Fibroblast of skin of abdomen (primary cell): ENCODE results near the gene TNKS1BP1. TPM values are rescaled to one million over a fixed set of nuclear protein-coding genes. Genes with fewer than 3 reads are reported as not detected.
A peak's percentile ranks its signal among the peaks of the same experiment; 100 is the strongest.
"Not testable (repeated sequence)": the region's sequence is repeated elsewhere in the genome, so short reads cannot be mapped to it uniquely, and the experiment has no call there.

Source experiments
- DNase-seq: peaks from one replicate; pipeline ENCODE4 v3.0.0-alpha.2; 2013
- polyA plus RNA-seq, 2 experiments: library from polyadenylated mRNA; unstranded; fragments of 120-200 nt; gene quantifications; one replicate each; pipeline ENCODE4 v1.2.1, GENCODE V29; 2013; ENCODE audit not compliant: insufficient read length in 2 of 2

TNKS1BP1 gene, protein sequence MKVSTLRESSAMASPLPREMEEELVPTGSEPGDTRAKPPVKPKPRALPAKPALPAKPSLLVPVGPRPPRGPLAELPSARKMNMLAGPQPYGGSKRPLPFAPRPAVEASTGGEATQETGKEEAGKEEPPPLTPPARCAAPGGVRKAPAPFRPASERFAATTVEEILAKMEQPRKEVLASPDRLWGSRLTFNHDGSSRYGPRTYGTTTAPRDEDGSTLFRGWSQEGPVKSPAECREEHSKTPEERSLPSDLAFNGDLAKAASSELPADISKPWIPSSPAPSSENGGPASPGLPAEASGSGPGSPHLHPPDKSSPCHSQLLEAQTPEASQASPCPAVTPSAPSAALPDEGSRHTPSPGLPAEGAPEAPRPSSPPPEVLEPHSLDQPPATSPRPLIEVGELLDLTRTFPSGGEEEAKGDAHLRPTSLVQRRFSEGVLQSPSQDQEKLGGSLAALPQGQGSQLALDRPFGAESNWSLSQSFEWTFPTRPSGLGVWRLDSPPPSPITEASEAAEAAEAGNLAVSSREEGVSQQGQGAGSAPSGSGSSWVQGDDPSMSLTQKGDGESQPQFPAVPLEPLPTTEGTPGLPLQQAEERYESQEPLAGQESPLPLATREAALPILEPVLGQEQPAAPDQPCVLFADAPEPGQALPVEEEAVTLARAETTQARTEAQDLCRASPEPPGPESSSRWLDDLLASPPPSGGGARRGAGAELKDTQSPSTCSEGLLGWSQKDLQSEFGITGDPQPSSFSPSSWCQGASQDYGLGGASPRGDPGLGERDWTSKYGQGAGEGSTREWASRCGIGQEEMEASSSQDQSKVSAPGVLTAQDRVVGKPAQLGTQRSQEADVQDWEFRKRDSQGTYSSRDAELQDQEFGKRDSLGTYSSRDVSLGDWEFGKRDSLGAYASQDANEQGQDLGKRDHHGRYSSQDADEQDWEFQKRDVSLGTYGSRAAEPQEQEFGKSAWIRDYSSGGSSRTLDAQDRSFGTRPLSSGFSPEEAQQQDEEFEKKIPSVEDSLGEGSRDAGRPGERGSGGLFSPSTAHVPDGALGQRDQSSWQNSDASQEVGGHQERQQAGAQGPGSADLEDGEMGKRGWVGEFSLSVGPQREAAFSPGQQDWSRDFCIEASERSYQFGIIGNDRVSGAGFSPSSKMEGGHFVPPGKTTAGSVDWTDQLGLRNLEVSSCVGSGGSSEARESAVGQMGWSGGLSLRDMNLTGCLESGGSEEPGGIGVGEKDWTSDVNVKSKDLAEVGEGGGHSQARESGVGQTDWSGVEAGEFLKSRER (N-terminal part only)
- polyA plus RNA-seq (2013, experiment 1 of 2; ENCODE audit: insufficient read length): 178 TPM
- polyA plus RNA-seq (2013, experiment 2 of 2; ENCODE audit: insufficient read length): 170 TPM

DNA sequence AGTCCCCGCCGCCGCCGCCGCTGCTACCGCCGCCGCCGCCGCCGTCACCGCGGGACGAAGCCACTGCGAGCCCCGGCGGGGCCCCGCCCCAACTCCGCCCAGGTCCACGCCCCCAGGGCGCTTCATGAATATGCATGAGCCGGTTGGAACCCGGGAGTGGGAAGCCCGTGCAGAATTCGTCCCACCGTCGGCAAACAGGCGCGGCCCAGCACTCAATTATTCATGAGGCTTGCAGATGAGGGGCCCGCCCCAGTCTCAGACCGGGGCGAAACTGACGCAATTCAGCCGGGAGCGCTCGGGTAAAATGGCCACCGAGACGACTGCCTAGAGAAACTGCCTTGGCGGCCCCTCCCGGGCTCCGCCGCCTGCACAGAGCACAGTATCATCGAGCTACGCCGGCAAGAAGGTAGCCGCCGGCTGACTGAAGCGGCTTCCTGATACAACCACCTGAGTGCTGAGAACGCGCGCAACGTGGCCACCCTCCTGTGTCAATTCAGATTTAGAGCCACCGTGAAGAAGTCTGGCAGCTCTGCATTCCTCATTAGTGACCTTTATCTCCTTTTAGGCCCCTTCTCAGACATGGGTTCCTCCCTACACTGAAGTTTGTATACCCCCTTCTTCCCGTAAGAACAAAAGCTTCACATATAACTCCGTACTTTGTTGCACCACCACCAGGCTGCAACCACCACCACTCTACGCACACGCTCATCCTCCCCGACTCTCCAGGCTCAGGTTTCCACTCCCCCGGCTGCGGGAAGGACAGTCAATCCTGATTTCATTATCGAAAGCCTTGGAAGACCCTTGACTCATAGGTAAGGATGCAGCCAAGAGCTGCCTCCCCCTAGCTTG is at the start of gene TNKS1BP1:
Gene TNKS1BP1, minus strand, starts transcription at position 67 of the 849 bp plus-strand sequence. CDS start 3,067 bp downstream, outside the sequence.
- DNase-seq: peak; percentile 98

DNA sequence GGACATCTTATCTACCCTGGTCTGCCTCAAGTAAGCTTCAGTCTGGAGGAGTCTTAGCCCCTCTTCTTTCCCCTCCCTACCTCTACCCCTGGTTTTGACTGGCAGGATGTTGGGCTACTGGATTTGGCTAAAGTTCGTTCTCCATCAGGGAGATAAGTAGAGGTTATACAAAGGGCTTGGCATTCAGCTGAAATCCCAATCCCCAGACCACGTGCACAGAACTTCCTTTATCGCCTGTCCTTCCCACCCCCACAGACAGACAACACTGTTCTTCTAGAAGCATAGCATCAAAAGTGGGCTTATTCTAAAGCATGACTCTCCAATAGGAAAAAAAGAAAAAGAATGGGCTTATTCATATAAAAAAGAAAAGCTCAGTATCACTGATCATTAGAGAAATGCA is 48.4 kb upstream of the TNKS1BP1 start:
- DNase-seq: no peak

DNA sequence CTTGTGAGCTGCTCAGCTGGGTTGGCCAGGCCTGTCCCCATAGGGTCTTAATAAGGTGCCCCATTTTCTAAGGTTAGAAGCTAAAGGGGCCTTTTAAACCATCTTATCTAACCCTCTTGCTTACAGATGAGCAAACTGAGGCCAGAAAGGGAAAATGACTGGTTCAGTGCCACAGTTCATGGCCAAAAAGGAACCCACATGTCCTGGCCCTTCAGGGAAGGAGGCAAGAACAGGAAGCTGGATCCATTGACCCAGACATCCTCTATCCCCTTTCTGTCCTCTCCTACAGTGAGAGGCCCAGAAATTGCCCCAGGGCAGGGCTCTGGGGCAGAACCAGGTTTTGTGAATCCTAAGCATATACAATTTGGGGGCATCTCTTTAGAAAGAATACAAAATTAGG is 46.2 kb upstream of the TNKS1BP1 start:
- no peak for DNase-seq

DNA sequence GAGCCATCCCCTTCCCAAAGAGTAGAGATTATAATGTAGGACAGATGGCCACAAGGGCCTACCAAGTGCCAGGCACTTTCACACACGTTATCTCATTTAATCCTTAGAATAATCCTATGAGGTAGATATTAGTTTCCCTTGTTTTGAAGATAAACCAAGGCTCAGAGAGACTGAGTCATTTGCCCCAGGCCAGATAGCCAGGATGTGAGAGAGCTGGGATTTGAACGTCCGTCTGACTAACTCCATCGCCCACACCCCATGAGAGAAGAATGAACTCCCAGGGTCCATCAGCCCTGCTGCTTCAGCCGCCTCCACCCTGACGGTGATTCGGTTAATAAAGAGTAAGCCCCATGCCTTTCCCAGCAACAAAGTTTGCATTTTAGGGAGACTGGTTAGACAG is 45.5 kb upstream of the TNKS1BP1 start:
- DNase-seq: no peak

DNA sequence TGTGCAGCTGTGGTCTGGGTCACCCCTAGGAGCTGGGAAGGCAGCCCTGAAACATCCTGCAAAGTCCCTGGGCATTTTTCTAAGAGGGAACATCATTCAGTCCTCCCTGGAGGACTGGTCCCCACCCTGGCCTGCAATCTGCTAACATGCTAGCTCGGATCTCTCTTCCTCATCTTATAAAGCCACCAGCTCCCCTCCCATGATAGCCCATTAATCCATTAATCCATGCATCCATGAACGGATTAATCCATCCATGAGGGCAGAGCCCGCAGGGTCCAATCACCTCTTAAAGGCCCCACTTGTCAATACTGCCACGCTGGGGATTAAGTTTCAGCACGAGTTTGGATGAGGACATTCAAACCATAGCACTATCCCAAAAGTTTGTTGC is 44.1 kb upstream of the TNKS1BP1 start:
- no peak for DNase-seq

GRCh38 chr11:57368106-57368844 is 43.5 kb upstream of the TNKS1BP1 start:
- no peak for DNase-seq

GRCh38 chr11:57364851-57365660 is 40.3 kb upstream of the TNKS1BP1 start:
- DNase-seq: no peak

DNA sequence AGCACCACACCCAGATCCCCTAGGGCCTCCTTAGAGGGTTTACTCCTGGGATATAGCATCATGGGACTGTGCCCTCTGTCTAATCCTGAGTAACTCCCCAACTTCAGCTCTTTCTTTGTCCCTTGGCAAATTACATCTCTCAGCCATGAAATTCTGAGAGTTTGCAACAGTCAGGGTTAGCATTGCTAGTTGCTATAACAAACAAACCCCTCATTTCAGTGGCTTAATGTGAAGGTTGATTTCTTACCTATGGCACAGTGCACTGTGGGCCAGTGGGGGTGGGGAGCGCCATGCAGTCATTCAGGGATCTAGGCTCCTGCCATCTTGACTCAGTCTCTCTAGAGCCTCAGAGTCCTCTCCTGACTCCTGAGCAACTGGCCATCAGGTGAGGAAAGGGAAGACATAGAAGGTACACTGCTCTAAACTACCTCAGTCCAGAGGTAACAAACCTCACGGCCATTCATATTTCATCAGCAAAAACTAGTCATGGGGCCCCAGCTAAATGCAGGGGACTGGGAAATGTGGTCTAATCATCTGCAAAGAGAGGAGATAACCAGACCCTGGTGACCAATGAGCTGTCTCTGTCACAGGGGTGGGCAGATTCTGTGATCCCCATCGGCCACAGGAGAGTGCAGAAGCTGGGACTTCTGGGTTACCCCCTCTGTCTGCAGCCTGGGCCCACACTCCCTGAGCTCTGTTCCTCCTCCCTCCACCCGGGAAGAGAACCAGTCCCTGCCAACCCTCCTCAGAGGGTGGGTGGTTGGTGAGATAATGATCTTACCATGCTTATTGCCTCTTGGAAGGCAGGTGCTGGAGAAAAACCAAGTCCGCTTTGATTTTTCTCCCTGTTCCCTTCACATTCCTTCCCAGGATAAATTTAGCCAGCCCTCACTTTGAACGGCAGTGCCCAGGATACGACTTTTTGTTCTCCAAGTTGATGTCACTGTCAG is 38.7 kb upstream of the TNKS1BP1 start:
- no peak for DNase-seq

- no peak for DNase-seq
Observed at GRCh38 chr11:57361926-57362325, 37.2 kb upstream of the TNKS1BP1 start.

DNA sequence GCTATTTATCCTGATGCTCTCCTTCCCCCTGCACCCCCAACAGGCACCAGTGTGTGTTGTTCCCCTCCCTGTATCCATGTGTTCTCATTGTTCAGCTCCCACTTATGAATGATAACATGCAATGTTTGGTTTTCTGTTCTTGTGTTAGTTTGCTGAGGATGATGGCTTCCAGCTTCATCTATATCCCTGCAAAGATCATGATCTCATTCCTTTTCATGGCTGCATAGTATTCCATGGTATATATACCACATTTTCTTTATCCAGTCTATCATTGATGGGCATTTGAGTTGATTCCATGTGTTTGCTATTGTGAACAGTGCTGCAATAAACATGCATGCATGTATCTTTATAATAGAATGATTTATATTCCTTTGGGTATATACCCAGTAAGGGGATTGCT is 36.7 kb upstream of the TNKS1BP1 start:
- not testable (repeated sequence) for DNase-seq

- no peak for DNase-seq
Observed at GRCh38 chr11:57360991-57361390, 36.2 kb upstream of the TNKS1BP1 start.

GRCh38 chr11:57359896-57360690 is 35.3 kb upstream of the TNKS1BP1 start:
- no peak for DNase-seq

DNA sequence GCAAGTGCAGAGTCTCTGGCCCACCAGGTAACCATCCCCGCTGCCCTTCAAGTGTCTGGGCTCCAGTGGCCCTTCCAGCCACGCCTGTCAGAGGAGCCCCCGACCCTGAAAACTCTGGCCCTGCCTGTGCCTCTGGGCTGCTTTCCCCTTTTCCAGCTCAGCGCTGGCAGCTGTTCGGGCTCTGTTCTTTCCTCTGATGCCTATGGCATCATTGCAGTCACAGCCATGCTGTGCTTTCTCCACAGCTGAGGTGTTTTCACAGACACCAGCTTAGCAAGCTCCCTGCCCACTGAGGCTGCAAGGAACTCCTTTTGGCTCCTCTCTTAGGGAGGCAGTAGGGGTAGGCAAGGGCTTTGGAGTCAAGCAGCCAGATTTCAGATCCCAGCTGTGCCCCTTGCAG is 34.6 kb upstream of the TNKS1BP1 start:
- DNase-seq: no peak

DNA sequence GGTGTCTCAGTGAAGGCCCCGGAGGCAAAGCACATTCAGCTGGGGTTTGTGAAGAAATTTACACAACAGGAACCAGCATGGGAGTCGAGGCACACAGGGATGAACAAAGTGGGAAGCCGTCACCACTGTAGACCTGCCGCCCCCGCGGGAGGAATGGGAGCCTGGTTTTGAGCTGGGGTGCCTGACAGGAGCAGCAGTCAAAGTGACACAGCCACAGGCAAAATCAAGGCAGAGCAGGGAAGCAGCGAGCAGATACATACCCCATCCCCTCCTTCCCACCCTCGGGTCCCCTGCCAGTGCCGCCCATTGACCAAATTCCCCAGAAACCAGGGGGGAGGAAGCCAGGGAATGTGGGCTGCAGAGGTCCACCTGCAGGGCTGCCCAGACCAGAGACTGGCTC is 34.2 kb upstream of the TNKS1BP1 start:
- DNase-seq: no peak

DNA sequence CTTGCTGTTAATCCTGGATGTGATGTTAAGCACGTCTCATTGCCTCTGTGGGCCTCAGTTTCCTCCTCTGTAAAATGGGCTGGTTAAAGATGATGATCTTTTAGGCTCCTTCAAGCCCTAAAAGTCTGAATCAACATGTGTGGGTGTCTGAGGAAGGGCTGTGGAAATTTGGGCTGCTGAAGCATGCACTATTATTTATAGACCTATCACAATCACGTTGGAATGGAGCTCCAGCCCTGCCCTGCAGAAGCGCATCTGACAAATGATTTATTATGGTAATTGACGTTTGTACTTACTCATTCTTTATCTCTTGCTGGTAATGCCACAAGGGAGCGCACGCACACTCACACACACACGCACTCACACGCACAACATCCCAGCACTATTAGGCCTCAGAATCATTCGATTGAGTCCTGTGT is 33.8 kb upstream of the TNKS1BP1 start:
- peak; percentile 21 for DNase-seq

DNA sequence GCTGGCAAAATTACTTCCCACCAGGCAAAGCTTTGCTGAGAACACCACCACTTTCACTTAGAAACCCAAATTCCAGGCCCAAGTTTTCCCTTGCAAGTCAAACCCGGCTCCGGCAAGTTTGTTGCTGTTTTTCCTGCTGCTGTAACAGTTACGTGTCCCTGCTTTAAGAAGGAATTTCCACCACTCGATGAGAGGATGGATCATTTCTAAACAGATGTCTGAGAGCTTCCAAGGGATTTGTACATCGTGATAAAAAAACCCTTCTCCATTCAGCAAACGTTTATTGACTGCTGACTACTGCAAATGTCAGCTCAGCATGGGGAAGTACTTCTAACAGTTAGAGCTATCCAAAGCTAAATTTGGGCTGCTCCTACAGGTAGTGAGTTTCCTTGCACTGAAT is 33.1 kb upstream of the TNKS1BP1 start:
- peak; percentile 19 for DNase-seq

GRCh38 chr11:57357310-57357709 is 32.6 kb upstream of the TNKS1BP1 start:
- no peak for DNase-seq

GRCh38 chr11:57356268-57356667 is 31.5 kb upstream of the TNKS1BP1 start:
- no peak for DNase-seq
